GM19372 (cell line): ENCODE results near the gene UNC93B1.

ENCODE experiments used
- ATAC-seq: cut with Tn5 transposase; IDR thresholded peaks from one replicate; pipeline ENCODE4 v1.9.1; 2021; ENCODE audit warnings: mild to moderate bottlenecking, low read depth, moderate library complexity; ENCODE audit not compliant: unreplicated experiment

UNC93B1 gene

GRCh38 chr11:68024508-68024907, 20.6 kb upstream of the UNC93B1 start:
- ATAC-seq = no peak

DNA sequence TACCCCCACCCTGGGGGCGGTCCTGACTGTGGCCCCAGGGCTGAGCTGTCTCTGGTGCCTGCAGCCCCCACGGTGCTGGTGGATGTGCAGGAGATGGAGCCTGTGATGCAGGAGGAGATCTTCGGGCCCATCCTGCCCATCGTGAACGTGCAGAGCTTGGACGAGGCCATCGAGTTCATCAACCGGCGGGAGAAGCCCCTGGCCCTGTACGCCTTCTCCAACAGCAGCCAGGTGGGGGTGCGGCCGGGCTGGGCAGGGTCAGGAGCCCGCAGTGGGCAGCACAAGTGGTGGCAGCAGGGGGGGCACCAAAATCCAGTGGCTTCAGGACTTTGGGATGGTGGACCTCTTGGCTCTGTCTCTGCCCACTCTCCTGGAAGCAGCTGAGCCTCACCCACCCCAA, 18.6 kb upstream of the UNC93B1 start:
- no peak for ATAC-seq

- no peak for ATAC-seq
These were observed 17.4 kb upstream of the UNC93B1 start for GRCh38 chr11:68021167-68021787.

GRCh38 chr11:68020575-68020974, 16.7 kb upstream of the UNC93B1 start:
- ATAC-seq = no peak

DNA sequence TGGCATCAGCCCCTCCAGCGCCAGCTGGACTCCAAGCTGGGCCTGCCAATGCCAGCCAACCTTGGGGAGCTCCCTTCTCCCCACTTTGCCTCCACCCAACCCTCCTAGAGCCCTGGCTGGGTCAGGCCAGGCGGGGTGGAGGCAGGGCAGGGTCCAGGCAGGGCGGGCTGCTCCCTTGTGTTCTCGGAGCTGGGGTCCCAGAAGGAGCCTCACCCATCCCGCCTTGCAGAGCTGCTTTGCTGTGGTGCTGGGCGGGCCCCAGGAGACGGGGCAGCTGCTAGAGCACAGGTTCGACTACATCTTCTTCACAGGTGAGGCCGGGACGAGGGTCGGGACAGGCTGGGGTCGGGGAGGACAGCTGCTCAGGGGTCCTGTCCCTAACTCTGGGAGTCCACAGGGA, 15.6 kb upstream of the UNC93B1 start:
- no peak for ATAC-seq

GRCh38 chr11:68018730-68019190, 14.9 kb upstream of the UNC93B1 start:
- ATAC-seq = no peak

GRCh38 chr11:68017980-68018729, 14.3 kb upstream of the UNC93B1 start:
- ATAC-seq = no peak

- no peak for ATAC-seq
These were observed 13.3 kb upstream of the UNC93B1 start for GRCh38 chr11:68016904-68017817.

GRCh38 chr11:68016161-68016903, 12.4 kb upstream of the UNC93B1 start:
- ATAC-seq = no peak

DNA sequence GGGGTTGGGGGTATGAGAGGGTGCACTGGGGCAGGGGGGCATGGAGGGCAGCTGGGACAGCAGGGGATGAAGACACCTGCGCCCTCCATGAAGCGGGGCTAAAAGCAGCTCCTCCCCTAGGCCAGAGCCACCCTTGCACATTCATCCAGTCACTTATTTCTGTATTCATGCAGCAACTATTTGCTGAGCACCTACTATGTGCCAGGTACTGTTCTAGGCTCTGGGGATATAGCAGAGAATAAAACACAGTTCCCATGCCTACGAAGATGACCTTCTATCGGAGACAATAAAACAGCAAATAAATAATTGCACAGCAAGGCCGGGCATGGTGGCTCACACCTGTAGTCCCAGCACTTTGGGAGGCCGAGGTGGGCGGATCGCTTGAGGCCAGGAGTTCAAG, 11.6 kb upstream of the UNC93B1 start:
- ATAC-seq = no peak

- no peak for ATAC-seq
These were observed 11.1 kb upstream of the UNC93B1 start for GRCh38 chr11:68014947-68015447.

- ATAC-seq = no peak
These were observed 10.5 kb upstream of the UNC93B1 start for GRCh38 chr11:68014157-68014946.

GRCh38 chr11:68013611-68014156, 9.8 kb upstream of the UNC93B1 start:
- ATAC-seq = no peak

- no peak for ATAC-seq
These were observed 9.1 kb upstream of the UNC93B1 start for GRCh38 chr11:68012843-68013610.

- ATAC-seq = no peak
These were observed 8.3 kb upstream of the UNC93B1 start for GRCh38 chr11:68012044-68012842.

DNA sequence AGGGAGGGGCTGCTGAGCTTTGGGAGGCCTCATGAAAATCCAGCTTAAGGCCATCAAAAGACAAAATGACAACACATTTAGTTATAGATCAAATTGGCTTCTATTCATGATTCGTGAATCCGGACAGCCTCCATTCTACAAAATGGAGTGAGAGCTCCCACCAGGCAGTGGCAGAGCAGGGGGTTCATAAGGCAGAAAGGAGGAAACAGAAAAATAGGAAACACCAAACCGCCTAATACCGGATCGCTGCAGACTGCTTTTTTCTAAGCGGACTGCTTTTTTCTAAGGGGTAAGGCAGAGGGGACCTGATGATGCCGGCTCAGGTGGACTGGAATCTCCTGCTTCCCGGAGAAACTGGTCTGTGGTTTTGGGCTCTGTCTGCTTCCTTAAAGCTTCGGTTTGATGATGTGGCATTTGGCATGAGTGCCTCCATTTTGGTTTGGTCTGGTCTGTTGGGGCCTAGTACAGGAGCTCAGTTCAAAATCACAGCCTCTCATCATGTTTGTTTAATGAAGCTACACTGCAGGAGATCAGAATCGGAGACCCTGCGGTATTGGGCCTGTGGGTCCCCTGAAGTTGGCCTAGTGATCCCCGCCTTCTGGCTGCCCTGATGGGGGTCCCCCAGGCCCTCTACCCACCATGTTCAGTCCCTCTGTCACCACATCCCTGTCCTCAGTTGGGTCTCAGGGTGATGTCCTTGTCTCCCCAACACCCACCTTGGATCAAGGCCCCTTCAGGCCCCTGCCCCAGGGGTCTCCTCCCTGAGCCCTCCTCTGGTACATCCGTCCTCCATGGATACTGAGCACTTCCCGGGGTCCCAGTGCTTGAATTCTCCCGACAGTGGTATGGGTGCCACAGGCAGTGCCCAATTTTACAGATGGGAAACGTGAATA, 7.4 kb upstream of the UNC93B1 start:
- ATAC-seq = no peak
